Breast epithelium (tissue), 3 donors: ENCODE measurements around the gene LAIR1.
"Not testable (repeated sequence)": the region's sequence is repeated elsewhere in the genome, so short reads cannot be mapped to it uniquely, and the experiment has no call there.

Experiments
- CTCF ChIP-seq, 3 donors: fragments of 450-650 bp; IDR thresholded peaks; one replicate each; pipeline ENCODE4 v1.5.1; 2016 to 2017; ENCODE audit warnings: antibody characterized with exemption in 3 of 3, mild to moderate bottlenecking in 3 of 3, moderate library complexity in 3 of 3
- POLR2A ChIP-seq: fragments of 450-650 bp; IDR thresholded peaks from one replicate; pipeline ENCODE4 v1.6.1; 2016; ENCODE audit warnings: antibody characterized with exemption, mild to moderate bottlenecking, moderate library complexity
- POLR2AphosphoS5 ChIP-seq, 3 donors: sonication (generic); formaldehyde crosslinking; IDR thresholded peaks; one replicate each; pipeline ENCODE4 v1.6.1; 2017; ENCODE audit warnings: antibody characterized with exemption in 3 of 3

DNA sequence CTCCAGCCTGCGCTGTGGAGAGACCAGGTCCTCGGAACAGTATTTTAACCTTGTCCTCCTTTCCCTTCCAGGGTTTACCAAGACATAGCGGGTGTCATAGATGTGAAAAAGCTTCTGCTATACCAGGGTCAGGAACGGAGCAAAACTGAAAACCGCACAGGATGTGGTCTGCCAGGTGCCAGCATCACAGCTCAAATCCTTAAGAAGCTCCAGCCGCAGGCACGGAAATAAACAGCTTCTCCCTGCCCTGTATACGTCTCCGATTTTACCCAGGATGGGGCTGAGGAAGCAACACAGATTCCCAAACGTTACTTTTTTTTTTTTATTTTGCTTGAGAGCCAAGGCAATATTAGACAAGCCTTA is 5.7 kb upstream of the LAIR1 start:
- not testable (repeated sequence) for TF ChIP-seq CTCF (IDR thresholded peaks at IDR 0.05); POLR2A; POLR2AphosphoS5 (IDR thresholded peaks at IDR 0.05)
